ENCODE measurements around the gene EXOC3L1.

DNA sequence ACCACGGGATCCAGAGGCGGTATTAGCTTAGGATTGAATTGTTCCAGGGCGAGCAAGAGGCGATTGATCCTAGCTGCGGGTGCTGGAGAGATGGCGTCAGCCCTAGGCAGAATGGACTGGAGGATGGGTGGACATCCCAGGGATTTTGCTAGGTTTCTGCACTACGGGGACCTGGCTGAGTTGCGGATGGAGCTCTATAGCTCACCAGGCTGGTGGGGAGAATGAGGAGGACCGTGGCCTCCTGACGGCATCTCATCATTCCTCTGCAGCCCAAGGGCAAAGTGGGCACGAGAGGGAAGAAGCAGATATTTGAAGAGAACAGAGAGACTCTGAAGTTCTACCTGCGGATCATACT is 37.6 kb upstream of the EXOC3L1 start:
- TF ChIP-seq SIN3A (IDR thresholded peaks at IDR 0.05; ENCODE audit: borderline replicate concordance, insufficient read depth, low read length) = no peak
- TF ChIP-seq, protein P1, sequence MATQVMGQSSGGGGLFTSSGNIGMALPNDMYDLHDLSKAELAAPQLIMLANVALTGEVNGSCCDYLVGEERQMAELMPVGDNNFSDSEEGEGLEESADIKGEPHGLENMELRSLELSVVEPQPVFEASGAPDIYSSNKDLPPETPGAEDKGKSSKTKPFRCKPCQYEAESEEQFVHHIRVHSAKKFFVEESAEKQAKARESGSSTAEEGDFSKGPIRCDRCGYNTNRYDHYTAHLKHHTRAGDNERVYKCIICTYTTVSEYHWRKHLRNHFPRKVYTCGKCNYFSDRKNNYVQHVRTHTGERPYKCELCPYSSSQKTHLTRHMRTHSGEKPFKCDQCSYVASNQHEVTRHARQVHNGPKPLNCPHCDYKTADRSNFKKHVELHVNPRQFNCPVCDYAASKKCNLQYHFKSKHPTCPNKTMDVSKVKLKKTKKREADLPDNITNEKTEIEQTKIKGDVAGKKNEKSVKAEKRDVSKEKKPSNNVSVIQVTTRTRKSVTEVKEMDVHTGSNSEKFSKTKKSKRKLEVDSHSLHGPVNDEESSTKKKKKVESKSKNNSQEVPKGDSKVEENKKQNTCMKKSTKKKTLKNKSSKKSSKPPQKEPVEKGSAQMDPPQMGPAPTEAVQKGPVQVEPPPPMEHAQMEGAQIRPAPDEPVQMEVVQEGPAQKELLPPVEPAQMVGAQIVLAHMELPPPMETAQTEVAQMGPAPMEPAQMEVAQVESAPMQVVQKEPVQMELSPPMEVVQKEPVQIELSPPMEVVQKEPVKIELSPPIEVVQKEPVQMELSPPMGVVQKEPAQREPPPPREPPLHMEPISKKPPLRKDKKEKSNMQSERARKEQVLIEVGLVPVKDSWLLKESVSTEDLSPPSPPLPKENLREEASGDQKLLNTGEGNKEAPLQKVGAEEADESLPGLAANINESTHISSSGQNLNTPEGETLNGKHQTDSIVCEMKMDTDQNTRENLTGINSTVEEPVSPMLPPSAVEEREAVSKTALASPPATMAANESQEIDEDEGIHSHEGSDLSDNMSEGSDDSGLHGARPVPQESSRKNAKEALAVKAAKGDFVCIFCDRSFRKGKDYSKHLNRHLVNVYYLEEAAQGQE (IDR thresholded peaks at IDR 0.05; ENCODE audit: insufficient read depth in 1 of 2, low read depth in 2 of 2, low read length in 2 of 2) = no peak
